PC-3 (cell line): ENCODE results near the gene AKT1. TPM values are rescaled to one million over a fixed set of nuclear protein-coding genes. Genes with fewer than 3 reads are reported as not detected.

ENCODE experiments used
- ATAC-seq: fragments of 200-7000 bp; cut with Tn5 transposase; 2 replicates; pipeline ENCODE4 v1.9.1; 2020; ENCODE audit warnings: mild to moderate bottlenecking, moderate library complexity
- BruUV-seq: library from RNA; stranded (reverse); fragments of 400-500 nt; replicated peaks from 2 replicates; lab custom pipeline; 2021; lab: Mats Ljungman, UMichigan
- CTCF ChIA-PET: fragments of 300-600 bp; sonication (Branson Sonifier 250); formaldehyde crosslinking; loops from one replicate; lab custom pipeline; 2022; ENCODE audit warnings: antibody characterized with exemption; lab: Charles Lee
- POLR2A ChIA-PET: fragments of 300-600 bp; sonication (Branson Sonifier 250); formaldehyde crosslinking; loops from one replicate; lab custom pipeline; 2022; ENCODE audit warnings: antibody characterized with exemption; ENCODE audit not compliant: unreplicated experiment; lab: Charles Lee
- DNase-seq: peaks from one replicate; pipeline ENCODE4 v3.0.0-alpha.2; 2015
- H2AFZ ChIP-seq: fragments of 300-600 bp; sonication (generic); 2 replicates; pipeline ENCODE4 v1.6.0; 2016; ENCODE audit warnings: antibody characterized with exemption, low read length
- H3F3A ChIP-seq: fragments of 300-600 bp; sonication (generic); one replicate; pipeline ENCODE4 v1.6.0; 2017; ENCODE audit warnings: antibody characterized with exemption, low read length, control low read depth, mild to moderate bottlenecking; ENCODE audit not compliant: unreplicated experiment
- H3K27ac ChIP-seq: fragments of 300-600 bp; sonication (generic); 2 replicates; pipeline ENCODE4 v1.5.1; 2016; ENCODE audit warnings: mild to moderate bottlenecking, low read length
- H3K27me3 ChIP-seq: fragments of 300-600 bp; sonication (generic); 2 replicates; pipeline ENCODE4 v1.6.1; 2016; ENCODE audit warnings: low read length, mixed read lengths
- H3K36me3 ChIP-seq: fragments of 300-600 bp; sonication (generic); 2 replicates; pipeline ENCODE4 v1.6.1; 2016; ENCODE audit warnings: low read depth, mixed run types, low read length, mixed read lengths
- H3K4me1 ChIP-seq: fragments of 300-600 bp; sonication (generic); 2 replicates; pipeline ENCODE4 v1.5.1; 2016; ENCODE audit warnings: low read length; ENCODE audit not compliant: insufficient read depth
- H3K4me2 ChIP-seq: fragments of 300-600 bp; sonication (generic); 2 replicates; pipeline ENCODE4 v1.6.0; 2016; ENCODE audit warnings: low read length
- H3K4me3 ChIP-seq: fragments of 300-600 bp; sonication (generic); 2 replicates; pipeline ENCODE4 v1.5.1; 2016; ENCODE audit warnings: mild to moderate bottlenecking, low read length, mixed read lengths
- H3K79me2 ChIP-seq: fragments of 300-600 bp; sonication (generic); 2 replicates; pipeline ENCODE4 v1.6.1; 2017; ENCODE audit warnings: low read length, mixed read lengths
- H3K9ac ChIP-seq: fragments of 300-600 bp; sonication (generic); 2 replicates; pipeline ENCODE4 v1.6.0; 2016; ENCODE audit warnings: mild to moderate bottlenecking, low read length
- H3K9me2 ChIP-seq: fragments of 300-600 bp; sonication (generic); replicated peaks from 2 replicates; pipeline ENCODE4 v1.6.1; 2016; ENCODE audit warnings: mixed run types, low read length, mixed read lengths
- H3K9me3 ChIP-seq: fragments of 300-600 bp; sonication (generic); 2 replicates; pipeline ENCODE4 v1.6.1; 2016; ENCODE audit warnings: low read length, mixed read lengths
- H4K20me1 ChIP-seq: fragments of 300-600 bp; sonication (generic); 2 replicates; pipeline ENCODE4 v1.6.1; 2016; ENCODE audit warnings: low read length, mixed read lengths
- EZH2 ChIP-seq: fragments of 300-600 bp; sonication (generic); IDR thresholded peaks from one replicate; pipeline ENCODE4 v1.6.1; 2017; ENCODE audit warnings: antibody characterized with exemption, mild to moderate bottlenecking, low read length; ENCODE audit not compliant: unreplicated experiment
- EZH2phosphoT487 ChIP-seq: fragments of 300-600 bp; sonication (generic); IDR thresholded peaks from 2 replicates; pipeline ENCODE4 v1.6.1; 2018; ENCODE audit warnings: mild to moderate bottlenecking, antibody characterized with exemption, low read length, borderline replicate concordance
- intact Hi-C: fragments of 100-400 bp; cut with micrococcal nuclease; formaldehyde crosslinking; loops from 2 replicates; pipeline ENCODE4 v1.9.0; 2023
- total RNA-seq: library from RNA; depleted of rRNA; stranded (reverse); fragments of >200 nt; gene quantifications from 2 replicates; pipeline ENCODE4 v1.2.3, GENCODE V29; 2014
- TF ChIP-seq, protein P1 (sequence below): fragments of 300-600 bp; sonication (generic); conservative IDR thresholded peaks from 2 replicates; pipeline ENCODE4 v1.5.1; 2017; ENCODE audit warnings: antibody characterized with exemption, low read depth, mild to moderate bottlenecking, low read length

The AKT1 gene
- total RNA-seq, 1 experiment from 2014 or later: 196 TPM

DNA sequence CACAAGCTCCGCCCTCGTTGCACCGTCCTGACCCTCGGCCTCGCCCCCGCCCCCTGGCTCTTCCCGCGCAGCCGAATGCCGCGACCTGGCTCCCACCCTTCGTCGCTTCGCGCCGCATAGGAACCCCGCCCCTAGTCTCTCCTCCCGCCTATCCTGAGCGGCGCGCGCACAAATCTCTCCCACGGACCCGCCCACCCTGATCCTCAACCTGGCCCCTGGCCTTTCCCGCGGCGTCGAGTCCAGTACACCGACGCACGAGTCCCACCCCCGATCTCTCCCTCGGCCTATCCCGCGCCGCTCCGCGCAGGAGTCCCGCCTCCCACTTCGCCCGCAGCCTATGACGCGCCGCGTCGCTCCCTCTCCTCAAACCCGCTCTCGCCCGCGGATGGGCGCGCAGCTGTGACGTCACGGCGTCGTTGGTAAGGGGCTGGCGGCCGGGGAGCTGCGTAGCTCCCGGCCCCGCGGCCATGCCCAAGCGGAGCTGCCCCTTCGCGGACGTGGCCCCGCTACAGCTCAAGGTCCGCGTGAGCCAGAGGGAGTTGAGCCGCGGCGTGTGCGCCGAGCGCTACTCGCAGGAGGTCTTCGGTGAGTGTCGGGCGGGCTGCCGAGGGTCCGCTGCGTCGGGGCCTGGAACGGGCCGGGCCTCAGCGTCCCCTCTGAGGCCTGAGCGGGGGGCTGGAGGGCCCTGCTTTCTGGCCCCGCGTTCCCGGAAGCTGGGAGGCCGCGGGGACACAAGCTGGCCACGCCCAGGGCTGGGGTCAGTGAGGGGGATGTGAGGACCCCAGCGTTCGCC, 42.6 kb downstream of the AKT1 start, which contains the start of gene SIVA1:
Gene SIVA1 (plus strand): TSS at position 413 of the 793 bp plus-strand sequence. CDS start 55 bp downstream, at position 468.
- peak within 1 kb of the TSS; percentile 54 for H3K27ac ChIP-seq
- POLR2A ChIA-PET: interaction anchor here (0.5 to 1.2 kb wide), 4 partner anchors 74 to 1201 kb away, joined by 3 to 18 read pairs (median 6); no protein-coding TSS in a partner anchor
- intact Hi-C loops: no loop called here

DNA sequence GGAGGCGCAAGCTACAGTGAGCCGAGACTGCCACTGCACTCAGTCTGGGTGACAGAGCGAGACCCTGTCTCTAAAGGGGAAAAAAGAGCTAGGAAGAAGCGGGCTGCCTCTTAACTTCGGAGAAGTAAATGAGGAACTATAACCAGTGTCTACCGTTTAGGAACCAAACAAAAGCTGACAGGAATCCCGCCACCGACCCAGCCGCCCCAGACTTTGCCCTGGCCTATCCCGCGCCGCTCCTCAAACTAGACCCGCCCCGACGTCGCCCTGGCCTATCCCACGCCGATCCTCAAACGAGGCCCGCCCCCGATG, 43.2 kb downstream of the AKT1 start:
- Histone ChIP-seq H4K20me1 (peaks cover 23% of the 10 kb centered on the region), H3K27me3 (no peaks in the 10 kb centered on the region), H3K9me2 (no peaks in the 10 kb centered on the region), H3K4me2 (peak overlapping the region; percentile 85), H3K79me2 (peaks cover 44% of the 10 kb centered on the region), H3K4me1 (peaks cover 32% of the 10 kb centered on the region), H3F3A (no peaks in the 10 kb centered on the region), H3K27ac (peak overlapping the region; percentile 32), H3K9me3 (no peaks in the 10 kb centered on the region), H3K4me3 (peak overlapping the region; percentile 64), H2AFZ (peak overlapping the region; percentile 78), H3K9ac (peak overlapping the region; percentile 82), H3K36me3 (peaks cover 14% of the 10 kb centered on the region; the same call in 1 of the 2 replicates)
- ChIA-PET CTCF (interaction anchor here (0.6 kb wide), 2 partner anchors 74 to 218 kb away, joined by 3 read pairs; no protein-coding TSS in a partner anchor), POLR2A (interaction anchor here (0.6 to 1.2 kb wide), 3 partner anchors 74 to 758 kb away, joined by 3 to 18 read pairs (median 8); no protein-coding TSS in a partner anchor)
- ATAC-seq (peak; percentile 80), DNase-seq (no peak)
- TSS peak; percentile 31 for BruUV-seq
- TF ChIP-seq EZH2phosphoT487 (no peak), EZH2 (no peak)
- TF ChIP-seq, protein P1, sequence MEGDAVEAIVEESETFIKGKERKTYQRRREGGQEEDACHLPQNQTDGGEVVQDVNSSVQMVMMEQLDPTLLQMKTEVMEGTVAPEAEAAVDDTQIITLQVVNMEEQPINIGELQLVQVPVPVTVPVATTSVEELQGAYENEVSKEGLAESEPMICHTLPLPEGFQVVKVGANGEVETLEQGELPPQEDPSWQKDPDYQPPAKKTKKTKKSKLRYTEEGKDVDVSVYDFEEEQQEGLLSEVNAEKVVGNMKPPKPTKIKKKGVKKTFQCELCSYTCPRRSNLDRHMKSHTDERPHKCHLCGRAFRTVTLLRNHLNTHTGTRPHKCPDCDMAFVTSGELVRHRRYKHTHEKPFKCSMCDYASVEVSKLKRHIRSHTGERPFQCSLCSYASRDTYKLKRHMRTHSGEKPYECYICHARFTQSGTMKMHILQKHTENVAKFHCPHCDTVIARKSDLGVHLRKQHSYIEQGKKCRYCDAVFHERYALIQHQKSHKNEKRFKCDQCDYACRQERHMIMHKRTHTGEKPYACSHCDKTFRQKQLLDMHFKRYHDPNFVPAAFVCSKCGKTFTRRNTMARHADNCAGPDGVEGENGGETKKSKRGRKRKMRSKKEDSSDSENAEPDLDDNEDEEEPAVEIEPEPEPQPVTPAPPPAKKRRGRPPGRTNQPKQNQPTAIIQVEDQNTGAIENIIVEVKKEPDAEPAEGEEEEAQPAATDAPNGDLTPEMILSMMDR: no peak
- intact Hi-C loops: no loop called here

More for the DNA sequence above, 42.6 kb downstream of the AKT1 start, which contains the start of gene SIVA1:
- Histone ChIP-seq H3K9ac (peak within 1 kb of the TSS; percentile 99), H2AFZ (peak within 1 kb of the TSS; percentile 78), H3K4me1 (peaks cover 32% of the 10 kb centered on the region), H3F3A (no peaks in the 10 kb centered on the region), H3K27me3 (no peaks in the 10 kb centered on the region), H3K9me3 (no peaks in the 10 kb centered on the region), H3K4me2 (peak within 1 kb of the TSS; percentile 94), H3K36me3 (peaks cover 14% of the 10 kb centered on the region; the same call in 1 of the 2 replicates), H4K20me1 (peaks cover 23% of the 10 kb centered on the region), H3K4me3 (peak within 1 kb of the TSS; percentile 100), H3K9me2 (no peaks in the 10 kb centered on the region), H3K79me2 (peaks cover 49% of the 10 kb centered on the region)
- no TSS peak for BruUV-seq
- CTCF ChIA-PET: interaction anchor here (0.6 kb wide), 2 partner anchors 74 to 217 kb away, joined by 3 read pairs; no protein-coding TSS in a partner anchor
- DNase-seq (peak; percentile 99), ATAC-seq (peak; percentile 91)
- TF ChIP-seq, protein P1: no peak
